GM10248 (cell line): ENCODE data around the gene ATP1A1.
A peak's percentile ranks its signal among the peaks of the same experiment; 100 is the strongest.

Experiments
- CTCF ChIA-PET: fragments of 300-600 bp; sonication (Branson Sonifier 250); formaldehyde crosslinking; extraction: SDS; loops from one replicate; lab custom pipeline; 2021; ENCODE audit warnings: antibody characterized with exemption; lab: Yijun Ruan, JAX
- POLR2A ChIA-PET: fragments of 350-650 bp; sonication (Branson Sonifier 250); formaldehyde crosslinking; extraction: SDS; loops from one replicate; lab custom pipeline; 2020; ENCODE audit warnings: antibody characterized with exemption; lab: Yijun Ruan, JAX
- DNase-seq: peaks from one replicate; pipeline ENCODE4 v3.0.0; 2012; ENCODE audit errors: extremely low spot score
- CTCF ChIP-seq: IDR thresholded peaks from 2 replicates; pipeline ENCODE4 v1.5.1; 2012; ENCODE audit warnings: mild to moderate bottlenecking, low read depth; ENCODE audit errors: extremely low read depth, missing control alignments, control extremely low read depth

Gene ATP1A1

GRCh38 chr1:116375148-116375886 lies 2.3 kb downstream of the ATP1A1 start:
- ChIA-PET POLR2A (interaction anchor here (1.2 to 1.4 kb wide), 3 partner anchors 9 to 129 kb away, joined by 3 read pairs; no protein-coding TSS in a partner anchor), CTCF (interaction anchor here (0.7 to 3.2 kb wide), 9 partner anchors 9 to 236 kb away, joined by 3 to 19 read pairs (median 3); no protein-coding TSS in a partner anchor)
- TF ChIP-seq CTCF, result no peak
- DNase-seq, result no peak

- TF ChIP-seq CTCF, result no peak
- POLR2A ChIA-PET, result interaction anchor here (1.2 to 1.4 kb wide), 3 partner anchors 9 to 128 kb away, joined by 3 read pairs; no protein-coding TSS in a partner anchor
- CTCF ChIA-PET, result interaction anchor here (0.7 to 3.2 kb wide), 9 partner anchors 9 to 237 kb away, joined by 3 to 19 read pairs (median 3); no protein-coding TSS in a partner anchor
- DNase-seq, result no peak
Measured at GRCh38 chr1:116375887-116376728, 3.1 kb downstream of the ATP1A1 start.

- TF ChIP-seq CTCF, result no peak
- DNase-seq, result no peak
- CTCF ChIA-PET, result interaction anchor here (1.2 to 3.2 kb wide), 5 partner anchors 17 to 237 kb away, joined by 3 to 19 read pairs (median 7); no protein-coding TSS in a partner anchor
- POLR2A ChIA-PET, result no interaction called here
Measured at GRCh38 chr1:116376729-116377086, 3.7 kb downstream of the ATP1A1 start.

GRCh38 chr1:116377541-116378529 lies 4.8 kb downstream of the ATP1A1 start:
- TF ChIP-seq CTCF, result no peak
- ChIA-PET CTCF (interaction anchor here (1.0 kb wide), 1 partner anchor 108 kb away, joined by 4 read pairs; no protein-coding TSS in a partner anchor), POLR2A (no interaction called here)
- peak; percentile 69 for DNase-seq

GRCh38 chr1:116379057-116379630 lies 6.1 kb downstream of the ATP1A1 start:
- ChIA-PET POLR2A (no interaction called here), CTCF (no interaction called here)
- no peak for TF ChIP-seq CTCF
- no peak for DNase-seq
